Measurements from ENCODE around the gene KANSL1.
A peak's percentile ranks its signal among the peaks of the same experiment; 100 is the strongest.

KANSL1 gene

GRCh38 chr17:46167267-46167666 lies 26.0 kb downstream of the KANSL1 start:
- no peak for DNase-seq

GRCh38 chr17:46166692-46167249 lies 26.5 kb downstream of the KANSL1 start:
- DNase-seq = no peak

DNA sequence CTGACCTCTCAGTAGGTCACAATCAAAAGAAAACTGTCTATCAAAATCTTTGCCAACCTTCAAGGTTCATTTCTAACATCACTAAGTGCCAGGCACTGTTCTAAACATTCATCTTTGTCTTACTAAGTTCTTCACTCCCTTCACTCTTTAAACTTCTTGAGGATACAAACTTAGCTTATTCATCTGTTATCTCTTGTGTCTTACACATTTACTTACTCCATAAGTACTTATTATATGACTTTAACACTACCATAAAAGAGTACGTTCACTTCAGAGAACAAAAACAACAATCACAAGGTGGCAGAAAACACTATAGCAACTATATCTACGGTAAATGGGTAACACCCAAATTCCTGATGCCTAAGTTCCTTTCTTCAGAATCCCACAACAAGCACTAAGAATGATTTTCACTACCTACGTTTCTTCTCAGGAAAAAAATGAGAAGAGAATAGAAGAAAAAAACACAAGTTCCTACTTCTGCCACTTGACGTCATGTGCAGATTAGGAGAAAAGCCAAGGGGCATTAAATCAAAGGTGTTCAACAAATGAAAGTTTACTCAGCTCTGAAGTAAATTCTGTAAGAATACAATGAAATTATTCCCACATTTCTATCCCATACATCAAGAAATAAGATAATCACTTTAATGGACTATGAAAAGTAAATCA lies 29.2 kb downstream of the KANSL1 start:
- no peak for DNase-seq

DNA sequence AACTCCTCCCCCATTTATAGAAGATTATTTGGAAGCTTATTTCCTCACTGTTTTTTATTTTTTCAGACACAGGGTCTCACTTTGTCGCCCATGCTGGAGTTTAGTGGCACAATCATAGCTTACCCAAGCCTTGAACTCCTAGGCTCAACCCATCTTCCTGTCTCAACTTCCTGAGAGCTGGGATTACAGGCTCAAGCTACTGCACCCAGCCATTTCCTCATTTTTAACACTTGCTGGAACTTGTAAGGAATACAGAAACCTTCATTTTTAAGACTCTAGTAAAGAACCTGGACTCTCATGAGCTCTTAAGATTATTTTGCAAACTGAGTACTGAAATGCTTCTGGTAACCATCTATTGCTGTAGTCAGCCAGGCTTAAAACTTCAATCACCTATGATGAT lies 29.9 kb downstream of the KANSL1 start:
- no peak for DNase-seq

DNA sequence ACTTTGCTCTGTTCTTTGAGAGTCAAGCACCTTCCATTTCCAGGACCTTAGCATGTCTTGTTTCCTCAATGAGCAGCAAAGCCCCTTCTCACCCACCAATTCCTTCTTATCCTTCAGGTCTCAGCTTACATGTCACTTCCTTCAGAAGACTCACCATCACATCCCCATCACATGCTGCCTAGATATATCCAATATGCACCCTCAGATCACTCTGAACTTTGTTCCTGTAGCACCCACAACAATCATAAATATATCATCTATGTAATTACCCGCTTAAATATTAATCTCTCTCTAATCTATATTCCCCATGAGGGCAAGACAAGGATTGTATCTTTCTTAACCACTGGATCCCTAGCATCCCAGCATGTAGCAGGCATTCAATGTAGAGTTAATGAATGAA lies 30.4 kb downstream of the KANSL1 start:
- DNase-seq = no peak

- no peak for DNase-seq
Observed at GRCh38 chr17:46160169-46160568, 33.1 kb downstream of the KANSL1 start.

DNA sequence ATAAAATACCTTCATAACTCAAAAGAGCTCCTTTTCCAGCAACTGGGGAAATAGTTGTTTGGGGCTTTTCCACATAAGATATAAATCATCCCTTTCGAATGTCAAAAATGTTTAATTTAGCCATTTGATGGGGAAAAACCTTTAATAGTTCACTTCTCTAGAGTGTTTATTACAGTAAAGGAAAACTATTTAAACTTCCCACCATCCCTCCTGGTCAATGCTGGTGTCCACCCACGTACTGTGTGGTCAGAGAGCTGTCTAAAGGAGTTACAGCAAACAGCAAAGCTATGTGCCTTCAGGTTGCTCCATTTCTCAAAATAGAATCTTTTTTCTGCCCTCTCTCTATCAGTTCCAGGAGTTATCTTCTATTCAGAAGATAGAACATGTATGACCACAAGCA lies 33.5 kb downstream of the KANSL1 start:
- DNase-seq = no peak

DNA sequence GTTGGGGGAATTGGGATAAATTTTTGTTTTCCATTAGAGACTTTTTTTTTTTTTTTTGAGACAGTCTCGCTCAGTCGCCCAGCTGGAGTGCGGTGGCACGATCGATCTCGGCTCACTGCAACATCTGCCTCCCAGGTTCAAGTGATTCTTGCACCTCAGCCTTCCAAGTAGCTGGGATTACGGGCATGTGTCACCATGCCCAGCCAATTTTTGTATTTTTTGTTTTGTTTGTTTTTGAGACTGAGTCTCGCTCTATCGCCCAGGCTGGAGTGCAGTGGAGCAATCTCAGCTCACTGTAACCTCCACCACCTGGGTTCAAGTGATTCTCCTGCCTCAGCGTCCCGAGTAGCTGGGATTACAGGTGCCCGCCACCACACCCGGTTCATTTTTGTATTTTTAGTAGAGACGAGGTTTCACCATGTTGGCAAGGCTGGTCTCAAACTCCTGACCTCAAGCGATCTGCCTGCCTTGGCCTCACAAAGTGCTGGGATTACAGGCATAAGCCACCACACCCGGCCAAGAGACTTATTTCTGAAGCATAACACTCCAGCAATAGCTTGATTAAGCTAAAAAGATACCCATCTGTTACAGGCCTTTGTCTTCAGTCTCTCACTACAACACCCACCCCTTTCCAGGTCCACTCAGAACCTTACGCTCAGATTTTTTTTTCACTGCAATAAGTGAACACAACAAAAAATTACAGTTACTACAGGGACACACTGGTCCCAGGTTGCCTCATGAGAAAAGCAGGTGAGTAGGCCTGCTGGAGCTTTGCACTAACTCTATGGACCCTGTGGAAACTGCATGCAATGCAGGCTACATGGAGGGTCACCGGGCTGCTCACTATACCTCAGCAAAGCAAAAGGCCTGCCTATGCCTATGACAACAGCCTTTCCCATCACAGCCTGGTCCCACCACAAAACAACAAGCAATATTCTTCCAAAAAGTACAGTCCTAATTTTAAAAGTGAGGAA lies 34.6 kb downstream of the KANSL1 start:
- peak; percentile 75 for DNase-seq

DNA sequence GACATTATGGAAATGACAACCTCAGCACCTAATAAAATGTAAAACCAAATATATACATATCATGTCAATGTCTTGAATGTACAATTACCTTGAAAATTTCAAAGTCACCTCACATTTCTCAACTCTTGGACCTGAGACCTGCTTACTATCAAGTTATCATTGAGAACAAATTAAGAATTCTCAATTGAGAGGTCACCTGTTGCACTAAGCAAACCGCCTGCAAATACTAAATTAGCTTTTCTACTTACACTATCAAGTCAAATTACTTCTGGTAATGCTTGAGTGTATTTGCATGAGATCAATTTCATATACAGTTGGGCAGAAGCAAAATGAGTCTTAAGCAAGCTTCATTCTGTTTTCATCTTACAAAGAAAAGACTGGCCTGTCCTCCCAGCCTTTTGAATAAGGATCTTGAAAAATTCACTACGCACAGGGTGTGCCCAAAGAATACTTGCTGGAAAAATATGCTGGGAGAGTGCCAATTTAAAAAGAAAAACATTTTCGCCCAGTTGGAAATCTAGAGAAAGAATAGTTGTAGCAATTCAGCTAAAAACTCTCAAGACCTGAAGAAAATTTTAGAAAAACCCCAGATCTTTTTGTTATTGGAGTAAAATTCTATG lies 35.7 kb downstream of the KANSL1 start:
- DNase-seq = no peak

DNA sequence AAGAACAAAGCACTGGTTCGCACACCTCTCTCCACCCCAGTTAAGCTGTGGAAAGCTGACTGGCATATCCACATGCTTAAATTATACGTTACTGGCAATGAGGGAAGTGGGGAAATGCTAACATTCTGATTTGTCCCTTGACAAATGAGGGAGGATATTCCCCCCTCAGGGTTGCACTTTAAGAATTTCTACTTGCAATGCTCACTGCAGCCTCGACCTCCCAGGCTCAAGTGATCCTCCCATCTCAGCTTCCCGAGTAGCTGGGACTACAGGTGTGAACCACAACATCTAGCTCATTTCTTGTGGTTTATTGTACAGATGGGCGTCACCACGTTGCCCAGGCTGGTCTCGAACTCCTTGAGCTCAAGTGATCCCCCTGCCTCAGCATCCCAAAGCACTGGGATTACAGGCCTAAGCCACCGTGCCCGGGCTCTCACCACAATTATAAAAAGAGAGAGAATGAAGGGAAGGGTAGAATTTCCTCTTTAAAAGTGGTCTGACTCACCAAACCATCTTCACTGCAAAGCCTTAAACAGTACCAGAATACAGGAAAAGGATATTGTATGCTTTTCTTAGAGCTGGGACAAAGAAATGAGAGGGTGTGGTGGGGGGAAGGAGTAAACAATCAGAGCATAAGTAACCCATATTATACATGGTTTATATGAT lies 38.9 kb downstream of the KANSL1 start:
- no peak for DNase-seq

- DNase-seq = no peak
Observed at GRCh38 chr17:46152423-46152822, 40.8 kb downstream of the KANSL1 start.

- no peak for DNase-seq
Observed at GRCh38 chr17:46151762-46152161, 41.5 kb downstream of the KANSL1 start.

DNA sequence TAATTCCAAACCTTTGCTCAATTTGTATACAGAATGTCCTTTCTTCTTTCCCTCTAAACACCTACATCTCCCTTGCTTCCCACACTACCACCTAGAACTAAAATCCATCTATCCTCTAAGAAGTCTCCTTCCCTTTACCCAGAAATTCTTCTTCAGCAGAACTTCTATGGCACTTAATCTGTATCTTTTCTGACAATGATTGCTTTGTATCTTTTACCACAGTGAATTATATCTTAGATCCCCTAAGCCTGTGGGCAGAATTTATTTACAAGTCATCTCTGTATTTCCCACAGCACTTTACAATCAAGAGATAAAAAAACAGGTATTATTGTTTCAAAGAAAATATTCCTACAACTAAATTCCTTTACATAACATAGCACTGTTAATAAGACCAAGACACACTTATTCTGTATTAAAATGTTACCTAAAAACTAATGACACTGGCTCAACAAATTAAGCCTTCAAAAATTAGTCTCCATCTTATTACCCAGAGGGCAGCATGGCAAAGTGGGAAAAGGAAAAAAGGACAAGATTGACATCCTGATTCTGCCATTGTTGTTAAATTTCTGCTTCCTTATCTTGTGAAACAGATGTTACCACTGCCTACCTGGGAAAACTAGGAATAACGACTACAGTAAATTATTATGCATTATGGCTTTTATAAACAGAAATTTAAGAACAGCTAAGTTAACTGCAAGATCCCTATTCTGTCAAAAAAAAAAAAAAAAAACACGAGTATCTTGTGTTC lies 42.8 kb downstream of the KANSL1 start:
- DNase-seq = no peak

GRCh38 chr17:46148247-46148646 lies 45.0 kb downstream of the KANSL1 start:
- no peak for DNase-seq

- DNase-seq = no peak
Observed at GRCh38 chr17:46147296-46147695, 45.9 kb downstream of the KANSL1 start.

DNA sequence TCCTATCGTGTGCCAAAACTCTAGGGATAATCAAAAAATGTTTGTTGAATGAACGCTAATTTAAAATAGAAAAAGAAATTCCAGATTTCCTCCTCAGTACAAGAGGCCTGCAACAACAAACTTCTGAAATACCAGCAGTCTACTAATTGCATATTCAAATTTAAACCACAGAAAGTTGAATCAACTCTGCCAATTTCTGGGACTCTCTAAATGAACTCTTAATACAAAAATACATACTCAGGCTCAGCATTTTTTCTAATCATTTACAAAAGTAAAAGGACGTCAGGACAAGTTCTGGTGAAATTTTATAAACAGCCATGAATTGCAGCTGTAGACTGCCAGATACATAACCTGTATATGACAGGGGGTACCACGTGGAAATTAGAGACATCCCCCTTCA lies 49.0 kb downstream of the KANSL1 start:
- DNase-seq = no peak

DNA sequence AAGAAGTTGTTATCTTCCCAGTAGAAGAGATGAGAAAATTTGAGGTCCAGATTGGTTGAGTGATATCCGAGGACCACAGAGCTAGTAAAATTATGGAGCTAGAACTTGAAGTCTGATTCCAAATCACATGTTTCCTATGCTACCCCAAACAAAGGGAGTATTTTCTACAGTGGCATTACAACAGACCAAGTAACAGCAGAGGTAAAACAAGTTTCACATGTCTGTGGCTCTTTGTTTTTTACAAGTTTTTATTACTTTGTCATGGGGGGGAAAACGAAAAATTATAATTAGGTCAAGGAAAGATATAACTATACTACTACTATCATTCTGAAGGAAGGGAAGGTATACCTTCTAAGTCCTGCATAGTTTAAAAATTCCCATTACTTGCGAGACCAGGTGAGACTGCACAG lies 49.4 kb downstream of the KANSL1 start:
- DNase-seq = no peak

DNA sequence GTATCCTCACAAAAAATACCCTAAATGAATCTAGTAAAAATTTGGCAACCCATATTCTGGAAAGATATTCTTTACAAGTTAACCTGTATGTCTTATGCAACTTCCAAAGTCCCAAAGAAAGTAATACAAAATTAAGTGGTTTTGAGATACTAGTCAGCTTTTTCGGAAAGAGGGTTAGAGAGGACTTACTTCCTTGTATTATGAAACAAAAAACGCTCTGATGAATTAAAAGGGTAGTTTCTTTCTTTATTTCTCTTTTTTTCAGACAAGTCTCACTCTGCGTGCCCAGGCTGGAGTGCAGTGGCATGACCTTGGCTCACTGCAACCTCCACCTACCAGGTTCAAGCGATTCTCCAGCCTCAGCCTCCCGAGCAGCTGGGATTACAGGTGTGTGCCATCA lies 51.6 kb downstream of the KANSL1 start:
- DNase-seq = no peak

- DNase-seq = no peak
Observed at GRCh38 chr17:46140645-46141197, 52.5 kb downstream of the KANSL1 start.

- no peak for DNase-seq
Observed at GRCh38 chr17:46139432-46140210, 53.6 kb downstream of the KANSL1 start.

DNA sequence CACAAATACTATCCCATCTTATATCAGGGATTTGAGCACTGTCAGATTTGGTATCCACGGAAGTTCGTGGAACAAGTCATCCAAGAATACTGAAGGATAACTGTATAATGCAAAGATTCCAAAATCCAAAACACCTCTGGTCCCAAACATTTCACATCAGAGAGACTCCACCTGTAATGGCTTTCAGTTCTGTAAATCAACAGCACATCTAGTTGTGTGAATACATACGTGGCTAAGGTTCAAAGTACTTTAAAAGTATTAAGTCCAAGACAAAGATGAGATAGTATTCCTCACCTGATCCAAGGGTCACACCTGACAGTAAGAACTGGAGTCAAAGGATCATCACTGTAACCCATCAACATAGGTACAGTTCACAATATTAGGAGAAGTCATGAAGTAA lies 54.8 kb downstream of the KANSL1 start:
- no peak for DNase-seq
